Measurements from ENCODE around the gene EDAR. TPM values are rescaled to one million over a fixed set of nuclear protein-coding genes. Genes with fewer than 3 reads are reported as not detected.

EDAR gene
- total RNA-seq, 3 donors from 2014 or later (not counting 1 experiment from before 2014, with no cell fraction given), result 0.11 to 0.23 TPM; not detected in 1

Other genes with a start within 250 kb of the EDAR start
- 1 to 10 TPM; 3.8 to 9.3 (median 5.6) TPM for gene CCDC138, start 202.4 kb downstream of the EDAR start, total RNA-seq
- gene SH3RF3, start 140.0 kb upstream of the EDAR start, total RNA-seq, result under 1 TPM; 0.23 to 0.61 (median 0.34) TPM